Measurements from ENCODE around the gene DNAL4.
A peak's percentile ranks its signal among the peaks of the same experiment; 100 is the strongest.

DNAL4 gene, protein sequence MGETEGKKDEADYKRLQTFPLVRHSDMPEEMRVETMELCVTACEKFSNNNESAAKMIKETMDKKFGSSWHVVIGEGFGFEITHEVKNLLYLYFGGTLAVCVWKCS

DNA sequence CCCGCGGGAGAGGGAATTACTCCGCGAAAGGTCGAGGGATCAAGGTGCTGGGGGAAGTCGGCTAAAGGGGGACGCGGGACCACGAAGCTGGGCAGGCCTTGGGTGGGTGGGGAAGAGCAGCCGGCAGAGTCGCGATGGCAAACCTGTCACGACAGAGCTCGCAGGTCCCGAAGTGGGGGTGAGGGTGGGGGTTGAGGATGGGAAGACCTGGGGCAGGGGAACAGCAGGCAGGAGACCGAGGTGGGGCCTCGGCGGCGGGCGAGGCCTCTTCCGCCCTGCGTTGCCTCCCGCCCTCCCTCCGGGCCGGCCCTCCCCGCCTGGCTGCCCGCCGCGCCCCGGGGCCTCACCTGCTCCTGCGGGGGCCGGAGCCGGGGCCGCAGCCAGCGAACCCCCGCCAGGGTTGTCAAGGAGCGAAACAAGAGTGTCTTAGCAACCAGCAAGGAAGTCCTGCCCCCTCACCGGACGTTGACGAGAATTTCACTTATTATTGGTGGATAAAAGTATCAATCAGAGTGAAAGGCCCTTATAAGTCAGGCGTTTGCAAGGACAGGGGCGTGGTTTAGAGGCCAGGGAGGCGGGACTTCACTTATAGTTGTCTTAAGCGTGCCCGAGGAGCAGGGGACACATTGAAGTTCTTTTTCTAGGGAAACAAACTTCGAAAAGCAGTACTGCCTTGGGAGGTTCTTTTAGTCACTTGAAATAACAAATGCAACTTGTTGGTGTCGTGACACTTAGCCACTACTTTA, at the start of gene DNAL4:
Gene DNAL4, minus strand, starts transcription at position 423 of the 746 bp plus-strand sequence. CDS start 11,412 bp downstream, outside the sequence.
- peak; percentile 98 for DNase-seq (ENCODE audit: low spot score)

DNA sequence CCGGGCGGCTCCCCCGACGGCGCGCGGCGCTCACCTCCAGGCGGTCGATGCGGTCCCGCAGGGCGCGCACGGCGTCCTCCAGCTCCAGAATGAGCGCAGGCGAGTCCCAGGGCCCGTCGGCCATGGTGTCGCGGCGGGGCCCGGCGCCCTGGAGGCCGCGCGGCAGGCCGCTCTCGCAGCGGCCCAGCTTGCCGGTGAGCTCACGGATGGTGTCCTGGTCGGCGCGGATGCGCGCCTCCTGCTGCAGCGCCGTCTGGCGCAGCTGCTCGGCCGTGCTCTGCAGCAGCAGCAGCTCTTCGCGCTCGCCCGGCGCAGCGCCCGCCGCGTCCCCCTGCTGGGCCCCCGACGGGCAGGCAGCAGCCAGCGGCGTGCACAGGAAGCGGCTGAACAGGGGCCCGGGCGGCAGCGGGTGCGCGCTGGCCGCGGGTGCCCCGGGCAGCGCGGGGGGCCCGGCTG, 49.3 kb upstream of the DNAL4 start:
- DNase-seq (ENCODE audit: low spot score) = peak; percentile 49

DNA sequence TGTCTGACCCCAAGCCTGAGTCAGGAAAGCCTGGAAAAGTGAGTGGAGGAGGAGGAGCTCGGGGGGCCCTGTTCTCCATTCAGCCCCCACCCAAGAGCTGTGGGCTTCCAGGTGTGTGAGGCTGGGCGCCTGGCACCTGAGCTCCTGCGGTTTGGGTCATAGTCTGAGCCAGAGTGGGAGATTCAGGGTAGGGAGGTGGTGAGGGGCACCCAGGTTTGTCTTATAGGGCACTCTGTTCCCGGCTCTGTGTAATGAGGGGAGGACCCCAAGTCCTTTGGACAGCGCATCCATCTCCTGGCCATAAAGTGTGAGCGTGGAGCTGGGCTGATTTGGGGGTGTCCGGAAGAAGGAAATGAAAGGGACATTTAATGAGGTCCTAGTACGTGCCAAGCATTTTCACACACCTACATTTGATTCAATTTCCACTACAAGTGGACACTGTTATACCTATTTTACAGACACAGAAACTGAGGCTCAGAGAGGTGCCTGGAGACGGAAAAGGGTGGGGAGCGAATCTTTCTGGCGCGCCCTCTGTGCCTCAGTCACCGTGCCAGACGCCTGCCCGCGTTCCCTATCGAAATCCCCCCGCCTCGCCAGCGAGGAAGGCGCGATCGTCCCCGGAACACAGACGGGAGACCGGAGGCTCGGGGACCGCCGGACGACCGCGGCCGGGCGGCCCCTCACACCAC, 48.7 kb upstream of the DNAL4 start:
- DNase-seq (ENCODE audit: low spot score) = no peak

DNA sequence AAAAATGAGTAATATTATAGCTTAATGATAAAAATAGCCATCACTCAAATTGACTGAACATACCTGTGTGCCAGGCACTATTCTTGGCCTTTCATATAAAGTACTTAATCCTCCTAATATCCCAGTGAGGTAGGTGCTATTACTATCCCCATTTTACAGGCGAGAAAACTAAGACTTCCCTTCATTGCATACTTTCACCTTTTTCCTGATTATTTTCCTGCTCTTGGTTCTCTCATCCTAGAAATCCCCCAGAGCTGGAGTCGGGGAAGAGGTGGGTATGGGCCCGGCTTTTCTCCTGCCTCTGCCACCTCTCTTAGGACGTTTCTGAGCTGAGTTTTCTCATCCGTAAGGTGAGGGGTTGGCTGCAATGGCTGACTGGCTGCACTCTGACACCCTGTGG, 47.7 kb upstream of the DNAL4 start:
- DNase-seq (ENCODE audit: low spot score) = no peak

DNA sequence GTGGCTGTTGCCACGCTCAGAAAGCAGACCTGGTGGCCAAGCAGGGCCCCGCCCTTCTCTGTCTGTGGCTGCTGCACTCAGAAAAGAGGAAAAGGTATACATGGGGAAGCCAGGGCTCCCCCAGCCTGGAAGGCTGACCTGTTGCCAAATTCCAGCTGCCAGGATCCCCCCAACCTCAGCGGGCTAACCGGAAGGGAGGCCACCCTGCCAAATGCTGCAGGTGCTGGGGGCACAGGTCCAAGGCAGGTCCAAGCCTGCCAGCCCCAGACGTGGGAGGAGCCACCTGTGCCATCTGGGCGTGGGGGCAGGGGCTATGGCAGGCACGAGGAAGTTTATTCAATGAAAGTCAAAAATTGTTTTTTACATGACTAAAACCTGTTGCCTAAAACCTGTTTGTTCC, 47.3 kb upstream of the DNAL4 start:
- DNase-seq (ENCODE audit: low spot score) = no peak

DNA sequence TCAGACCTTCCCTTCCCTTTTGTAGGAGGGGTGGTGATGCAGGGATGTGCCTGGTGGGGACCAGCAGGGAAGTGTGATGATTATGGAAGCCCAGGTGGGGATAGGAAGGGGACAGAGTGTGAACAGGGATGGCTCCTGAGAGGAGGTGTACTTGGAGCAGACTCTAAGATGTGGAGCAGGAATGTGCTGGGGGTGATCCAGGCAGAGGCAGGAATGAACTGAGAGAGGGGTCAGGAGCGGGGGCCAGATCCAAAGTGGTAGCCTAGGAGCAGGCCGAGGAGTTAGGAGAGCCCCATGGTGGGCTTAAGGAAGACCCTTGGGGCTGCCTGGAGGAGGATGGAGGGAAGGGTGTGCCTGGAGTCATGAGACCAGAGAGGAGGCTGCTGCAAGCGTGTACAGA, 46.2 kb upstream of the DNAL4 start:
- no peak for DNase-seq (ENCODE audit: low spot score)

DNA sequence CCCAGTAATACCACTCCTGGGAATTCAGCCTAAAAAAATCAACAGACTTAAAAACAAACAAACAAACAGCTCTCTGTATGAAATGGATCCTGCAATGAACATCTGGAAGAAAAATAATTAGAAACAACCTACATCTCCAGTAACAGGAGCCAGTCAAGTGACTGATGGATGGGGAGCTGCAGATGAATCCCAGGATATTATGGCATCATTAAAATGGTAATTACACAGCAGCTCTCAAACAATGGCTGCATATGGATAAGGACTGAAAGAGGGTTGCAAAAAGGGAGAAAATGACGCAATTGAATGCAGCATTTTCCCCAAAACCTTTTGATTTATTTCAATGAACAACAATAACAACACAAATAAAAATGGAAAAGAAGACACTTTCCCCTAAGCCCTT, 45.7 kb upstream of the DNAL4 start:
- DNase-seq (ENCODE audit: low spot score) = no peak

DNA sequence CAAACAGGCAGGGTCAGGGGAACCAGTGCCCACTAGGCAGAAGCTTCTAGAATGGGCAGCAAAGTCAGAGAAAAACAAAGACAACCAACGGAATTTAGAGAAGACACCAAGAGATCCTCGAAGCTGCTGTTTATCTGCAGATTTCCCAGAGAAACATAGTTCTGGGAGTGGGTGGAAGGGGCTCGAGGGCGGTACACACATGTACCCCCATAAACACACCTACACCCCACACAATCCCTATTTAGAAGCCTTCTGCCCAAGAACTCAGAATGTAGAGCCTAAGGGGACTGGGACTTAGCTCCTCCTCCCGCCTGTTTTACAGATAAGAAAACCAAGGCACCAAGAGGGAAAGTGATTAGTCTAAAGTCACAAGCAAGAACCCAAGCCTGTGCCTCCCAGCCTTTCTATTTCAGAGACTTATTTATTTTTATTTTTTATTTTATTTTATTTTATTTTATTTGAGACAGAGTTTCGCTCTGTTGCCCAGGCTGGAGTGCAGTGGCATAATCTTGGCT, 43.5 kb upstream of the DNAL4 start:
- no peak for DNase-seq (ENCODE audit: low spot score)

DNA sequence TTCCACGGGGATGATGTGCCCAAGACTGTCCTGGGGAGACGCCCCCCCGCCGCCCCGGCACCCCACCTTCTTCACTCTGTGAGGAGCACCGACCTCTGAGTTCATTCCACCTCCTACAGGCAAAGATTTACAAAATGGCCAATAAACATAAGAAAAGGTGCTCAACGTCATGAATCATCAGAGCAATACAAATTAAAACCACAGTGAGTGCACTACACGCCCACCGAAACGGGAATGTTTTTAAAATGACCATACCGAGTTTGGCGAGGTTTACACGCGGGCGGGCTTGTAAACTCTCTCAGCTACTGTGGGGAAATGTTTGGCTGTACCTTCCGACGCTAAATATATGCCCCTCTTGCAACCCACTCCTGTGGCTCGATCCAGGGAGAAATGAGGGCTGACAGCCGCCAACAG, 42.0 kb upstream of the DNAL4 start:
- no peak for DNase-seq (ENCODE audit: low spot score)

DNA sequence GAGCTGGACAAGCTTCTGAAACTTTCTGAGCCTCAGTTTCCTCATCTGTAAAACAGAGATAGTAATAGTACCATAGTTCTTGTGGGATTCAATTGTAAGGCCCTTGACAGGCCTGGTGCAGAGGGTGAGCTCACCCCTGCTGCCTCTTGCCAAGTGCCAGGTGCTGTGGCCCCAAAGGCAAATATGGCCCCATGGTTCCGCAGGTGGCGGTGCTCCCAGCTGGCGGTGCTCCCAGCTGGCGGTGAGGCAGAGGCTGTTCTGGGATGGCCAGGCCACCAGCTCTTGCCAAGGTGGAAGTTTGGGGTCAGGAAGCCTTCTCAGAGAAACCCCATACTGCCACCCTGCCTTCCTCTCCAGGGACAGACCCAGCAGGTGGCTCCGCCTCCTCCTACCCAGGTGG, 41.0 kb upstream of the DNAL4 start:
- DNase-seq (ENCODE audit: low spot score) = no peak

DNA sequence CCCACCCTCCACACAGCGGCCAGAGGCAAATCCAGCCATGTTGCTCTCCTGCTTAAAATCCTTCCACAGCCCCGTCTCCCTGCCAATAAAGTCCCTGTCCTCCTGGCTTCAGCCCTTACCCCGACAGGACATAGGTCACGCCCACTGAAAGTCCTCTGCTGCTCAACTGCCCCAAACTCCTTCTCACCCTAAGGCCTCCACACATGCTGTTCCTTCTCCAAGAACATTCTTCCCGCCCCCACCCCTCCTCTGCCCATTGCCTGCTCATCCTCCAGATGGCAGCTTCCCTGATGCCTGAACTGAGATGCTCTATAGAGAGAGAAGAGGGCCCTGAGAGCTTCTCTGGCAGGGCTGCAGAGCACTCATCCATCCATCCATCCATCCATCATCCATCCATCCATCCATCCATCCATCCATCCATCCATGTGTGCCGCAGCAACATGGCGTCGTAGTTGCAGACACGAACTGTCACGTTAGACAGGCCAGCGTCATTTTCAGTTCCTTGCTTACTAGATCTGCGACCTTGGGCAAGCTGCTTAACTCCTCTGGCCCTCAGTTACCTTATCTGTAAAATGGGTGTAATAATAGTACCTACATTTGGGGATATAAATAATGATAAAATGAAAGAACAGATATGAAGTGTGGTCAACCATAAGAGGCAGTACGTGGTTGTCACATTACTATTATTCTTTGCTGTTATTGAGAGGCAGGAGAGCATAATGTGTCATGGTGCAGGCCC, 40.4 kb upstream of the DNAL4 start:
- DNase-seq (ENCODE audit: low spot score) = no peak

DNA sequence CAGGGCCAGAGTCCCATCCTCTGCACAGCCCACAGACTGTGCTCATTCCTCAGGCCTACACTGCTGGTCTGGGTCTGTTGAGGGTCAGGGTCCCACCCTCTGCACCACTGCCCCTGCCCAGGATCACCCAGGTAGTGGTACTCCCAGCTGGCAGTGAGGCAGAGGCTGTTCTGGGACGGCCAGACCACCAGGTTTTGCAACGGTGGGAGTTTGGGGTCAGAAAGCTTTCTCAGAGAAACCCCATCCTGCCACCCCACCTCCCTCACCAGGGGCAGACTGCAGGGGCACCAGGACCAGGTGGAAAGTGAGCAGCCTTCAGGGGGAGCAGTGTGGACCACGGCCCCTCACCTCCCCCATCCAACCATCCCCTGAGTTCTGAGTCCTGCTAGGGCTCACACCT, 39.1 kb upstream of the DNAL4 start:
- no peak for DNase-seq (ENCODE audit: low spot score)

DNA sequence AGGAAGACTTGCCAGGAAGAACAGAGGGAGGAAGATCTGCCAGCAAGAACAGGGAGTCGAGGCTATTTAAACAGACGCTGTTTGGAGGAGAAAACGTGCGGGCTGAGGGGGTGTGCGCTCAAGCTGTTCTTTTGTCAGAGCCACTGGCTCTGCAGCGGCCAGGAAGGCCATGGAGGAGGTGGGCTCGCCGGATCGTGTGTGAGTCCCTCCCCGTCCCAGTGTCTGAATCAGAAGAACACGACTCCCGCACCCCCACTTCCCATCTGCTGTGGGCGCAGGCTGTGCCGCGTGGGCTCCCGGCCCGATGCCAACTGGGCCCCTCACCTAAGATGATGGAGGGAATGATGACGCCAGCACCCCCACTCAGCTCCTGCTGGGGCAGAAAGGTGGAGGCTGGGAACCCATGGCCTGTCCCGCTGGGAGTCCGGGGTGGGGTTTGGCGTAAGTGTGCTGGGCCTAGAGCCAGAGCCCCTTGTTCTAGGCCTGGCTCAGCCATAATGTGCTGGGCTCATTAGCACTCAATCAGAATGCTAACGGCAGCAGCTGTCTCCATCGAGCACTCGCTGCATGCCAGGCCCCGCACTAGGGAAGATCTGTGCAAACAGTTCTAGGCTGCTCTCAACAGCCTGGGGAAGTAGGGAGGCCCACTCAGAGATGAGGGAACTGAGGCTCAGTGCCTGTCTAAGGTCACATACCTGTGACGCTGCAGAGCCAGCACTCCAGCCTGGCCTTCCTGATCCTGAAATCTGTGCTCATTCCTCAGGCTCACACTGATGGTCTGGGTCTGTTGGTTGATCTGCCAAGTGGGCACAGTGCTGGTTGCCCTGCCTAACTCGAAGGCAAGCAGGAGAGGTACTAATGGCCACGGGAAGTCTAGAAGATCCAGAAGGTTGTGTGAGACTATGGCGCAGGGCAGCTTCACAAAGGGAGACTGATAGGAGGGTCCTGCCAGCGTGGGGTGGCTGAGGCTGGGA, 38.3 kb upstream of the DNAL4 start:
- no peak for DNase-seq (ENCODE audit: low spot score)

DNA sequence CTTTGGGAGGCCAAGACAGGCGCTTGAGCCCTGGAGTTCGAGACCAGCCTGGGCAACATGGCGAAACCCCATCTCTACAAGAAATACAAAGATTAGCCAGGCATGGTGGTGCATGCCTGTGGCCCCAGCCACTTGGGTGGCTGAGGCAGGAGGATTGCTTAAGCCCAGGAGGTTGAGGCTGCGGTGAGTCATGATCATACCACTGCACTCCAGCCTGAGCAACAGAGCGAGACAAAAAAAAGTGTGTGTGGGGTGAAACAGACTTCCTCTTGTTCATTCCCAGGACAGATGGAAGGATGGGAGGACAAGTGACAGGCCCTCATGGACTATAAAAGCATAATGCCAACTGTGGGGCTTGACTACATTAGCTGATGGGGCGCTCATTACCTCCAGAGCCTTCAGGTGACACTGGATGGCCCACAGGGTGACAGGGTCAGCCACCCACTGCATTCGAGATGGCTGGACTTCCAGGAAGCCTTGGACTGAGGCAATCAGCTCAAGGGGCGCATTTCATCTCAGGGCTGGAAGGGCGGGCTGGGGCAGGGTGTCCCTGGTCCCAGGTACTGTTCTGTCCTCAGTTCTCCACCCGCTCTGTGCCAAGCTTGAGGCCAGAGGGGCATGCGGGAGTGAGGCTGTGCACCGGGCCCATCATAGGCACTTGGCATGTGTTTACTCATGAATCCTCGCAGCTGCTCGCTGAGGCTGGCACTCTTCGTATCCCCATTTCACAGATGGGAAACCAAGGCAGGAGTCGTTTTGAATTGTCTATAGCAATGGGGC, 37.4 kb upstream of the DNAL4 start:
- DNase-seq (ENCODE audit: low spot score) = no peak

DNA sequence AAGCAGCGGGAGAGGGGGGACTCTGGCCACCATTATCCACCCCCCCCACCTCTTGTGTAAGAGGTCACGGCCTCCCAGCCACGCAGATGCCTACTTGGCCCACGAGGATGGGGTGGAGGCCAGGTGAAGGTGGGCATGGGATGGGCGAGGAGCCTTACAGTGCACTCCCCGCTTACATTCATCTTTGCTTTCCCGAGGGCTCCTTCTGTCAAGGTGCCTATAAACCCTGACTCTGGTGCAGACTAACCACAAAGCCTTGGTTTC, 36.8 kb upstream of the DNAL4 start:
- no peak for DNase-seq (ENCODE audit: low spot score)

DNA sequence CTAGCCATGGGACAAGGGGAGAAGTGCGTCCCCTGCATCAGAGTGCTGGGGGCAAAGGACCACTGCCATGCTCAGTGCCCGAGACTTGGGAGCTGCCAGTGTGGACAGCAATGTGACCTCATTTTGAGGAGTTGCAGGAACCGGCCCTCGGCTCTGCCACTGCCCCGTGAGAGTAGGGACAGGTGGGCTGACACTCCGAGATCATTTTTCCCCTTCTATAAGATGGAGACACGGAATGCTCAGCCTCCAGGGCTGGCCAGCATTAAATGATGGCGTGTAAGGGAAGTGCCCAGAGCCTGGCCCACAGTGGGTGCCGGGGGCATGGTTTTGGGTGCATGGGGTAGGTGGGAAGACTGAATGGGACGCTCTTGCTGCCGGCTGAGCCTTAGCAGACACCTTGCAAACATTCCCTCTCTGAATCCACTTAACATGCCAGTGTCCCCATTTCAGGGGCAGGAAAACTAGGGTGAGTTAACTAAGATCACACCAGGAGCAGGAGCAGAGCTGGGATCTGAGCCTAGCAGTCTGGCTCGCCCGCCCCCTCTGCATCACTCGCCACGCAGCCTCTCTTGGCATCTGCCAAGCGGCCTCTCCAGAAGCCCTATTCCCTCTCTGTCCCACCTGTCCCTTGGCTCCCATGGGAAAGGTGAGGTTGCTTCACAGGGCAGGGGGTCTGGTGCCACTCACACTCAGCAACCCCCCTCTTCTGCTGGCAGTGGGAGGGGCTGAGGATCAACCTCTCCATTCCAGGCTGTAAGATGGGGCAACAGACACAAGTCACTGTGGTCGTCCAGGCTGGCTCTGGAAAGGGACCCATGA, 36.3 kb upstream of the DNAL4 start:
- DNase-seq (ENCODE audit: low spot score) = no peak

DNA sequence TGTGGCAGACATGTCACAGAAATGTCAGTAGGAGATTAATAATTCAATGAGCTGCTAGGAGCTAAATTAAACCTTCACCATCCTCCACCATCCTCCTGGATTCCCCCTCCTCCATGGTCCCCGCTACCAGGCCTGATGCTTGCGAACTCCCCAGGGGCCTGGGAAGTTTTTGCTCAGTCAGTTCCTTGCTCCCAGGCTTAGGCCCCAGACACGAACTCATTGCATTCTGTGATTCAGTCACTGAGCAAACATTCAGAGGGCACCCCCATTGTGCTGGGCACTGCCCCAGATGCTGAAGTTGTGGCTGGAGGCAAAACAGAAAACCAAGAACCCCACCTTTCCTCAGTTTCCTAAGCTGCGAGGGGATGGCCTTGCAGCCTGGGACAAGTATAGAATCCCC, 35.5 kb upstream of the DNAL4 start:
- DNase-seq (ENCODE audit: low spot score) = no peak

DNA sequence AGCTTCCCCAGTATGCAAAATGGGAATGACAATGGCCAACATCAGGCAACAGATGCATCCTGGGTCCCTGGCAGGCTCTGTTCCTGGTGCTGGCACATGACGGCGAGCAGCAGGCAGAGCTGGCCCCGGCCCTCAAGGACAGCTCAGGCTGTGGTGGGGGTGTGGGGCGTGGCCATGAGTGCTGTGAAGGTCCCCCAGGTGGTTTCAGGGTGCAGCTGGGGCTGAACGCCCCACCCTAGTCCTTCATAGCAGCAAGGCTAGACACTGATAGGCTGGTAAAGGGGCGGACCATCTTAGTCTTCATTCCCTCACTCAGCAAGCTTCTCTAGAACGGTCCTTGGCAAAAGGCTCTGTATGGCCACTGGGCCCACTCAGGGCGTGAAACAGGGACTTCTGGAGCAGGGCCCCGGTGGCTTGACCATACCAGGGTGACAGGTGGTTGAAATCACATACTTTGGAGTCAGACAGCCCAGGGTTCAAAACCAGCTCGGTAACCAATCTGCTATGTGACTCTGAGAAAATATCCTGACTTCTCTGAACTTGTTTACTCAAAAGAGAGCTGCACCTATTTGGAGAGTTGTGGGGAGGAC, 34.8 kb upstream of the DNAL4 start:
- no peak for DNase-seq (ENCODE audit: low spot score)

DNA sequence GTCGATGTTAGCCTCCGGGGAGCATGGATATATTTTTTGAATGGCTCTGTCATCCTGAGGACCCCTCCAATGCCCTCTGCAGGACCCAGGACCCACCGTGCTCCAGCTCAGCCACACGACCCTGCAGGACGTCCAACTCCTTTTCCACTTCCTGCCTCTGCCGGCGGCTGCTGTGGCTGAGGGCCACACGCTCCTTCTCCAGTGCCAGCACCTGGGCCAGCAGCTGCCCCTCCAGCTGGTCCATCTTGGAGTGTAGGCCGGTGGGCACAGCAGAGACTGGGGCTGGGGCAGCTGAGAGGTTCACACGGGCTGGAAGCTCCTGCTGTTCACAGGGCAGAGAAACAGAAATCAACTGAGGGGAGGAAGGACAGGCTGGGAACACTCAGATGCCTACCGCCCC, 34.2 kb upstream of the DNAL4 start:
- DNase-seq (ENCODE audit: low spot score) = no peak

DNA sequence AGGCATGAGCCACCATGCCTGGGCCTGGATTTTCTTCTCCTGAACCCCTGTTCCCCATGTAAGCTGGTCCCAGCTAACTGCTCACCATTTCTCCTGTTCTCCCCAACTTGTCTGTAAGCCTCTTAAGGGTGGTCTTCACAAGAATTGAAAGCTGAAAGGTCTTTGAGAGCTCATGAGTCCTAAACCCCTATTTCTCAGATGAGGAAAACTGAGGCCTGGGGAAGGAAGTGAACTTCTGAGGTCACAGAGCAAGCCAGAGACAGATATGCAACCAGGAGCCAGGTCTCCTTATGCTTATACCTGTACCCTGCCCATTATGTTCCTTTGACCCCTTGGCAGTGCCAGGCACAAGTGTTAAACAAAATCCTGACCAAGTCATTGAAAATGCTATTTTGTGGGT, 33.6 kb upstream of the DNAL4 start:
- DNase-seq (ENCODE audit: low spot score) = no peak
